Central memory CD4-positive, alpha-beta T cell (primary cell): ENCODE data around the gene GNAT1.
A peak's percentile ranks its signal among the peaks of the same experiment; 100 is the strongest.
"Not testable (repeated sequence)": the region's sequence is repeated elsewhere in the genome, so short reads cannot be mapped to it uniquely, and the experiment has no call there.

Experiments
- DNase-seq: peaks from one replicate; pipeline ENCODE4 v3.0.0; 2022

The GNAT1 gene

DNA sequence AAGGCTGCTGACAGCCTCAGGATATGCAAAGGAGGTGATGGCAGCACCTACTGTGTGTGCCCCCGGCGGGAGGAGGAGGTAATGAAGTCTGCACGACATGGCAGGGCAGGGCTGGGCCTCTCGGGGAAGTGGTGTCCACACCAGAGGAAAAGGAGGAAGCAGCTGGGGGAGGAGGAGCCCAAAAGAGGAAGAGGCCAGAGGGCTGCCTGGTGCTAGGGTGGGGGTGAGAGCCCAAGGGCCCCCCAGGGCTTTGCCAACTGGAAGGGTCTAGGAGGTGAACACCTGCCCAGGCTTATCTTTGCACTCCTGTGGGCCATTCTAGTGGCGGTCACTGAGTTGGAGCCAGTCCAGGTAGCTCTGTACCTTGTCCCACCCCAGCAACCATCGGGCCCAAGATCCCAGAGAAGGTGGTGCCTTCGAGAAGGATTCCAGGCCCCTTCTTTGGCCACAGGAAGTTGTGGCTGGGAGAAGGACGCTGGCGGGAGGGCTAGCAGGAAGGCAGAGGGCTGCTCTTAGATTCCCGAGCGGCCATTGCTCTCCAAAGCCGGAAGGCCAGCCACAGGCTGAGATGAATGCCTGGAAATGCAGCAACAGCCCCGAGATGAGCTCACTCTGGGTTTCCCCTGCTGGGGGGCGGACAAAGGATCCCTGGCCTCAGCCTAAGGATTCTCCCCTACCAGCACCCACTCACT, 51.6 kb downstream of the GNAT1 start:
- DNase-seq = no peak

DNA sequence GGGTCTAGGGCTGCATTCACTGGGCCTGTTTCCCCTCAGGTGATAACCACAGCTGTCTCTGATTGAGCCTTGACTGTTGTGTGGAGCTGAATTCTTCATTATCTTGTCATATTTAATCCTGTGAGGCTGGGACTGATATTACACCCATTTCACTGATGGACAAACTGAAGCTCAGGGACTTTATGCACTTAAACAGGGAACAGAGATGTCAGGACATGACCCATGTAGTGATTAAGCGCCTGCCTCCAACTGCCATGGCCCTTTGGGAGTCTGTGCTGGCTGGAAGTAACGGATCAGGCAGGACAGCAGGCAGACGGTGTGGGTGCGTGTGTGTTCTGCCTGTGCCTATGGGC, 52.1 kb downstream of the GNAT1 start:
- DNase-seq = no peak

DNA sequence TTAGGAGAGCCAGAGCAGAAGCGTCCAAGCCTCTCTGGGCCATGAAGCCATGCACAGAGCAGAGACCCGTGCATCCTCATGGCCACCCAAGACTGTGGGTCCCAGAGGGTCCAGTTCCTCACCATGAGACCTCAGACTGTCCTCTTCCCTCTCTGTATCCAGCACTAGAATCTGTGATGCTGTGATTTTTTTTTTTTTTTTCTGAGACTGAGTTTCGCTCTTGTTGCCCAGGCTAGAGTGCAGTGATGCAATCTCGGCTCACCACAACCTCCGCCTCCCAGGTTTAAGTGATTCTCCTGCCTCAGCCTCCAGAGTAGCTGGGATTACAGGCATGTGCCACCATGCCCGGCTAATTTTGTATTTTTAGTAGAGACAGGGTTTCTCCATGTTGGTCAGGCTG, 53.4 kb downstream of the GNAT1 start:
- not testable (repeated sequence) for DNase-seq

DNA sequence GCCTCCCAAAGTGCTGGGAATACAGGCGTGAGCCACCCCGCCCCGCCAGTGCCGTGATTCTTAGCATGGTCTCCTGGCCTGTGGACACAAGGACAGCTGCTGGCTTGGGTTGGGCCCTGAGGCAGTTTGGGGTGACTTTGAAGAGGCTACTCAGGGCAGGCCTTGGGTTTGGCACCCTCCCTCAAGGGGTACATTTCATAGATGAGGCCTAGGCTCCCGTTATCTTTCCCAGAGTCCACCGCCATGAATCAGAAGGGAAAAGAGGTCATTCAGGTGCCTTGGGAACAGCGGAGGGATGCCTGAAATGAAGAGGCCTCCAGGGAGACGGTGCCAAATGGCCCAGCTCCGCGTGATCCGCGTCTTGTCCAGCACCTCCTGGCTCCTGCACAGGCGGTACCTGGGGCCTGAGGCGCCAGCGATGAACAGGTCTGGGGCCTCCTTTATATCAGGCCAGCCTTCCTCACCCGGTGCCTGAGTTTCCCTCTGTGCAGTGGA, 53.9 kb downstream of the GNAT1 start:
- DNase-seq = no peak

DNA sequence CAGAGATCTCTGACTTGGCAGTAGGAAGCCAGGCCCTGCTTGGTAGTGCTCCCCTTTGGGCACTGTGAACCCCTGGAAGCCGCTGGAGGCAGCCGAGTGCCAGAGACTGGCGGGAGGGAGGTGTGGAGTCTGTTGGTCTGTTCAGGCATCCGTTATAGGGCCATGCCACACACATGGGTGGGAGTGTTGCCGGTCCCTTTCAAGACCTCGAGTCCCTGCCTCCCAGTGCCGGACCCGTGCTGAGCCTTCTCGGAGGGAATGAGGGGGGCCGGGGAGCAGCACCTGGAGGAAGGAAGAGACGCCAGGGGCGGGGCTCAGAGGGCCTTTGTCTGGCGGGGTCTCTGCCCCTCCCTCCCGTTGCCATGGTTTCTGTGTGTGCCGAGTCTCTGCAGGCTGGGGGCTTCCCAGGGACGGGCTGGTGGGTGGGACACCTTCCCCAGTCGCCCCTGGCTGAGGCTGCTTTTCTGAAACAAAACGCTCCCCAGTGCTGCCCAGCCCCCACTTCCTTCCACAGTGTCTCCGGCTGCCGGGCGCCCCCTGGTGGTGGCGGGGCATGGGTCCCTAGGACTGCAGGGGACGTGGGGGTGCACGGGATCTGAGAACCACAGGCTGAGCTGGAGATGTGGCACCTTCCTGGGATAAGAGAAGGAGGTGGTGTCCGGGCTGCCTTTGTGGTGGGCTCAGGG, 54.6 kb downstream of the GNAT1 start:
- DNase-seq = peak; percentile 90

DNA sequence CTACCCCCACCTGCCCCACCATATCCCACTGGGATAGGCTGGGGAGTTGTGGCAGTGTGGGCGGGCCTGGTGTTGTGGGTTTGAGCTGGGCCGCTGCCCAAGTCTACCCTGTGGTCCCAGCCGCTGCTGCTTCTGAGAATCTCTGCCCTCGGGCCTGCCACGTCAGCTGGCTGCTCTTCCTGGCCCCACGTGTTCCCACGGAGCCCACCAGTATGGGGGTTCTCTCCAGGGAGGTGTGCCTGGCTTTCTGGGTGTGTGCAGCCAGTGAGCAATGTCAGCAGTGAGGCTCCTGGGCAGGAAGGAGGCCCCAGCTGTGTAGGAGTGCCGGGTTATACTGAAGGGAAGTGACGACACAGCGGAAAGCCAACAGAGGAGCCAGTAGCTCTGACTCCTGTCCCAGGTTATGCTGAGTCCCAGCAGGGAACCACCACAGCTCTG, 55.1 kb downstream of the GNAT1 start:
- peak; percentile 81 for DNase-seq
